GM23338 (cell line): ENCODE data around the gene FEV.

Source experiments
- CTCF ChIP-seq, 2 experiments: fragments of 200-600 bp in 1 of 2; sonication (generic) in 1 of 2; conservative IDR thresholded peaks; 2 replicates each; pipeline versions ENCODE4 v1.5.1 to v1.6.1; 2016 to 2017; ENCODE audit warnings: antibody characterized with exemption in 2 of 2, low read depth in 2 of 2, mild to moderate bottlenecking in 2 of 2, moderate library complexity in 1 of 2
- EZH2 ChIP-seq: fragments of 200-600 bp; sonication (generic); IDR thresholded peaks from one replicate; pipeline ENCODE4 v1.8.0; 2017; ENCODE audit warnings: antibody characterized with exemption, mild to moderate bottlenecking, low read depth; ENCODE audit not compliant: unreplicated experiment

GRCh38 chr2:218982586-218983262 lies 2.3 kb downstream of the FEV start:
- TF ChIP-seq CTCF (conservative IDR thresholded peaks at IDR 0.05; ENCODE audit: low read depth in 2 of 2): no peak
- TF ChIP-seq EZH2: no peak
